ENCODE data around the gene HOGA1. TPM values are rescaled to one million over a fixed set of nuclear protein-coding genes. Genes with fewer than 3 reads are reported as not detected.

HOGA1 gene
- total and polyA plus RNA-seq, 7 donors: 0.26 to 1.2 (median 0.71) TPM; not detected in 4

GRCh38 chr10:97589479-97589878 is 5.3 kb downstream of the HOGA1 start, which contains the start of gene C10orf62:
Gene C10orf62, plus strand, starts transcription at chr10:97589721. Its CDS starts 177 bp downstream, at chr10:97589898.
- H3K27me3 ChIP-seq: no peaks in the 10 kb centered on the region
- WGBS, 2 donors: 73 to 90% methylated on average over 3 of the region's 3 CpGs
- H3K36me3 ChIP-seq: no peaks in the 10 kb centered on the region
- H3K27ac ChIP-seq: no peak within 1 kb of the TSS
- intact Hi-C loops (cut with DNase I): no loop called here
- no peaks in the 10 kb centered on the region for H3K9me3 ChIP-seq
- DNase-seq: no peak
- H3K4me1 ChIP-seq: peaks cover 0 to 11% (median 10%) of the 10 kb centered on the region in 4 donors
- no peak within 1 kb of the TSS for H3K4me3 ChIP-seq
- TF ChIP-seq POLR2A (IDR thresholded peaks at IDR 0.05): no peak
- no peak for TF ChIP-seq CTCF (IDR thresholded peaks at IDR 0.05)
- no peak for TF ChIP-seq POLR2AphosphoS5 (IDR thresholded peaks at IDR 0.05)
- no peak for TF ChIP-seq EP300 (IDR thresholded peaks at IDR 0.05)

- intact Hi-C loops (cut with DNase I): no loop called here
- TF ChIP-seq EP300 (IDR thresholded peaks at IDR 0.05) (no peak), POLR2A (IDR thresholded peaks at IDR 0.05) (no peak), CTCF (IDR thresholded peaks at IDR 0.05) (no peak), POLR2AphosphoS5 (IDR thresholded peaks at IDR 0.05) (no peak)
- H3K4me1 ChIP-seq: peaks cover 0 to 11% (median 10%) of the 10 kb centered on the region in 4 donors
- no peaks in the 10 kb centered on the region for H3K36me3 ChIP-seq
- no peak for DNase-seq
- no peaks in the 10 kb centered on the region for H3K9me3 ChIP-seq
- H3K4me3 ChIP-seq: no peak overlapping the region
- 91 to 92% methylated on average over 15 of the region's 15 CpGs for WGBS, 2 donors
- H3K27ac ChIP-seq: no peak overlapping the region
- no peaks in the 10 kb centered on the region for H3K27me3 ChIP-seq
Observed at GRCh38 chr10:97590082-97590747, 6.0 kb downstream of the HOGA1 start.

GRCh38 chr10:97590748-97591495 is 6.7 kb downstream of the HOGA1 start:
- DNase-seq: no peak
- WGBS, 2 donors: 72 to 77% methylated on average over 5 of the region's 5 CpGs
- H3K4me1 ChIP-seq: peaks cover 0 to 18% (median 17%) of the 10 kb centered on the region in 4 donors
- no peaks in the 10 kb centered on the region for H3K9me3 ChIP-seq
- H3K4me3 ChIP-seq: no peak overlapping the region
- no peak overlapping the region for H3K27ac ChIP-seq
- no peaks in the 10 kb centered on the region for H3K27me3 ChIP-seq
- TF ChIP-seq EP300 (IDR thresholded peaks at IDR 0.05) (no peak), POLR2AphosphoS5 (IDR thresholded peaks at IDR 0.05) (no peak), CTCF (IDR thresholded peaks at IDR 0.05) (no peak), POLR2A (IDR thresholded peaks at IDR 0.05) (no peak)
- H3K36me3 ChIP-seq: no peaks in the 10 kb centered on the region
- intact Hi-C loops (cut with DNase I): no loop called here

- TF ChIP-seq POLR2AphosphoS5 (IDR thresholded peaks at IDR 0.05): no peak
- Histone ChIP-seq H3K4me1 (peaks cover 0 to 39% (median 37%) of the 10 kb centered on the region in 4 donors), H3K4me3 (no peak overlapping the region), H3K36me3 (no peaks in the 10 kb centered on the region), H3K27ac (peak overlapping the region in 3 of 4 donors; percentile 15 to 97 (median 67)), H3K9me3 (no peaks in the 10 kb centered on the region), H3K27me3 (no peaks in the 10 kb centered on the region)
- DNase-seq: no peak
- WGBS, 2 donors: 81 to 89% methylated on average over 4 of the region's 4 CpGs
- intact Hi-C loops (cut with DNase I): no loop called here
Observed at GRCh38 chr10:97593421-97593820, 9.2 kb downstream of the HOGA1 start.

Measured in sigmoid colon (tissue), 7 donors.